Heart left ventricle (tissue), 13 donors: ENCODE results near the gene CXXC5.

Experiments
- POLR2A ChIP-seq, 2 donors: fragments of 450-650 bp; IDR thresholded peaks; one replicate each; pipeline ENCODE4 v1.6.1; 2017; ENCODE audit warnings: antibody characterized with exemption in 2 of 2, mild to moderate bottlenecking in 2 of 2, moderate library complexity in 2 of 2
- TF ChIP-seq, protein P1 (sequence below), 12 donors: fragments of 200-600 bp; sonication (generic) in 4 of 12; IDR thresholded peaks; one replicate each; pipeline versions ENCODE4 v1.5.0 to v1.8.0; 2018 to 2022; ENCODE audit warnings: antibody characterized with exemption in 12 of 12, mild to moderate bottlenecking in 5 of 12
- donor health status: ischemic (EF 13 %, LVEDD 7.1; RV severe dilation, severe dysfunction).
- donor health status: DM: no; HTN: yes; CAD: no.
- donor health status: DM: no; HTN: no; CAD: no.
- donor health status: ischemic (EF 25% LVEDD 6.9; RV normal size, moderate dysfunction).
- donor health status: ischemic (EF 25% LVEDD 5.7; RV mildly dilated, moderate dysfunction).
- donor health status: ischemic (EF 35%, LVEDD 5.7; RV mildly dilated, moderate dysfunction).
- donor health status: nonischemic (EF 11% LVEDD 7.7; RV severe dilation, severe dysfunction).
- donor health status: DM: yes; HTN: yes; CAD: no.
- donor health status: PGD.
- donor health status: ischemic (EF 29% LVEDD 5.4; RV normal size, mild dysfunction).
- donor health status: nonischemic (EF 23%, LVEDD 6.1; RV moderate dilation, normal function).

DNA sequence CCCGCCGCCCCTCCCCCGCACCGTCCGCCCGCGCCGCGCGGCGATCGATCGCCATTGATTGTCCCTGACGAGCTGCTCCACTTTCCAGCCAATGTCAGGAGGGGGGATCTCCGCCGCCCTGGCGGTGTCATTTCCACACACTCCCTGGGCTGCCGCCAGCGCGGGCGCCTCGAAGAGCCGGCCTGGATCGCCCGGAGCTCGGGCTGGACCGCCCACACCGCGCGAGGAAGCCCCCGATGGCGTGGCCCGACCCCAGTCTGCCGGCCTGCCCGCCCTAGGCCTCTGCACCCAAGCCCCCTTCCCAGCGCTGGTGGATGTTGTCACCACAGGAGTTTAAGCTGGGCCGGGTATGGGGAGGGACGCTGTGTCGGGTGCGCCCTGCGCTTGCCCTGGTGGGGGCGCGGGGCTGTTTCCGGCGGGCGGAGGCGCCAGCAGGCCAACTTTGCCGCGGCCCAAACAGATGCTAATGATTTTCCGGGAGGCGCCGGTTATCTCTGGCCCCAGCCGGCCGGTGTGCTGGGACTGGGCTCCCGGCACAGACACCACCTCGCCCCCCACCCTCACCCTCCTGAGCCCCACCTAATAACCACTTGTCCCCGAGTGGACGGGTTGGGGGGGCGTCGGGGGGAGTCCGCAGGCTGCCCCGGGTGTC is 10.6 kb upstream of the CXXC5 start:
- TF ChIP-seq, protein P1, sequence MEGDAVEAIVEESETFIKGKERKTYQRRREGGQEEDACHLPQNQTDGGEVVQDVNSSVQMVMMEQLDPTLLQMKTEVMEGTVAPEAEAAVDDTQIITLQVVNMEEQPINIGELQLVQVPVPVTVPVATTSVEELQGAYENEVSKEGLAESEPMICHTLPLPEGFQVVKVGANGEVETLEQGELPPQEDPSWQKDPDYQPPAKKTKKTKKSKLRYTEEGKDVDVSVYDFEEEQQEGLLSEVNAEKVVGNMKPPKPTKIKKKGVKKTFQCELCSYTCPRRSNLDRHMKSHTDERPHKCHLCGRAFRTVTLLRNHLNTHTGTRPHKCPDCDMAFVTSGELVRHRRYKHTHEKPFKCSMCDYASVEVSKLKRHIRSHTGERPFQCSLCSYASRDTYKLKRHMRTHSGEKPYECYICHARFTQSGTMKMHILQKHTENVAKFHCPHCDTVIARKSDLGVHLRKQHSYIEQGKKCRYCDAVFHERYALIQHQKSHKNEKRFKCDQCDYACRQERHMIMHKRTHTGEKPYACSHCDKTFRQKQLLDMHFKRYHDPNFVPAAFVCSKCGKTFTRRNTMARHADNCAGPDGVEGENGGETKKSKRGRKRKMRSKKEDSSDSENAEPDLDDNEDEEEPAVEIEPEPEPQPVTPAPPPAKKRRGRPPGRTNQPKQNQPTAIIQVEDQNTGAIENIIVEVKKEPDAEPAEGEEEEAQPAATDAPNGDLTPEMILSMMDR (IDR thresholded peaks at IDR 0.05), result peak in 8 of 12 donors; percentile 10 to 47 (median 32)
- peak in 1 of 2 donors; percentile 39 for TF ChIP-seq POLR2A (IDR thresholded peaks at IDR 0.05)
